ENCODE measurements around the gene MAML1.

Gene MAML1

GRCh38 chr5:179797741-179798140, 65.1 kb downstream of the MAML1 start:
- Histone ChIP-seq H2AFZ (ENCODE audit: low read depth, low read length) (no peak overlapping the region), H3K79me2 (ENCODE audit: insufficient read depth, low read length) (no peaks in the 10 kb centered on the region), H3K9me3 (ENCODE audit: insufficient read depth, low read length, severe bottlenecking) (no peaks in the 10 kb centered on the region), H3K4me3 (ENCODE audit: low read depth in 1 of 2, low read length in 2 of 2) (no peak overlapping the region), H3K36me3 (ENCODE audit: insufficient read depth, low read length) (peaks cover 46% of the 10 kb centered on the region), H3K4me2 (ENCODE audit: insufficient read depth, low read length) (no peak overlapping the region), H3K27me3 (ENCODE audit: insufficient read depth, low read length, poor library complexity) (no peaks in the 10 kb centered on the region), H3K4me1 (ENCODE audit: insufficient read depth, low read length) (peaks cover 24% of the 10 kb centered on the region), H3K27ac (ENCODE audit: low read length) (no peak overlapping the region), H4K20me1 (ENCODE audit: insufficient read depth, low read length) (peaks cover 16% of the 10 kb centered on the region), H3K9ac (ENCODE audit: low read depth, low read length) (no peak overlapping the region)
- no peak for ATAC-seq (ENCODE audit: insufficient read depth, low read depth)
- no peak for DNase-seq
- no peak for TF ChIP-seq EZH2 (IDR thresholded peaks at IDR 0.05; ENCODE audit: borderline replicate concordance, low read depth, low read length, severe bottlenecking)
- TF ChIP-seq CTCF (IDR thresholded peaks at IDR 0.05; ENCODE audit: borderline replicate concordance, extremely low read depth, low read length, poor library complexity, severe bottlenecking) = no peak

- ATAC-seq (ENCODE audit: insufficient read depth, low read depth) (no peak), DNase-seq (no peak)
- Histone ChIP-seq H3K79me2 (ENCODE audit: insufficient read depth, low read length) (no peaks in the 10 kb centered on the region), H3K4me3 (ENCODE audit: low read depth in 1 of 2, low read length in 2 of 2) (no peak overlapping the region), H3K9me3 (ENCODE audit: insufficient read depth, low read length, severe bottlenecking) (no peaks in the 10 kb centered on the region), H3K27me3 (ENCODE audit: insufficient read depth, low read length, poor library complexity) (no peaks in the 10 kb centered on the region), H3K4me1 (ENCODE audit: insufficient read depth, low read length) (peaks cover 28% of the 10 kb centered on the region), H3K9ac (ENCODE audit: low read depth, low read length) (no peak overlapping the region), H2AFZ (ENCODE audit: low read depth, low read length) (no peak overlapping the region), H3K27ac (ENCODE audit: low read length) (no peak overlapping the region), H3K36me3 (ENCODE audit: insufficient read depth, low read length) (peaks cover 46% of the 10 kb centered on the region), H3K4me2 (ENCODE audit: insufficient read depth, low read length) (no peak overlapping the region), H4K20me1 (ENCODE audit: insufficient read depth, low read length) (peaks cover 20% of the 10 kb centered on the region)
- TF ChIP-seq CTCF (IDR thresholded peaks at IDR 0.05; ENCODE audit: borderline replicate concordance, extremely low read depth, low read length, poor library complexity, severe bottlenecking) (no peak), EZH2 (IDR thresholded peaks at IDR 0.05; ENCODE audit: borderline replicate concordance, low read depth, low read length, severe bottlenecking) (no peak)
Observed at GRCh38 chr5:179798144-179798770, 65.6 kb downstream of the MAML1 start.

- Histone ChIP-seq H3K9me3 (ENCODE audit: insufficient read depth, low read length, severe bottlenecking) (no peaks in the 10 kb centered on the region), H3K4me1 (ENCODE audit: insufficient read depth, low read length) (peaks cover 29% of the 10 kb centered on the region), H3K9ac (ENCODE audit: low read depth, low read length) (no peak overlapping the region), H3K4me2 (ENCODE audit: insufficient read depth, low read length) (no peak overlapping the region), H3K27me3 (ENCODE audit: insufficient read depth, low read length, poor library complexity) (no peaks in the 10 kb centered on the region), H3K4me3 (ENCODE audit: low read depth in 1 of 2, low read length in 2 of 2) (no peak overlapping the region), H4K20me1 (ENCODE audit: insufficient read depth, low read length) (peaks cover 18% of the 10 kb centered on the region), H3K27ac (ENCODE audit: low read length) (no peak overlapping the region), H2AFZ (ENCODE audit: low read depth, low read length) (no peak overlapping the region), H3K36me3 (ENCODE audit: insufficient read depth, low read length) (peaks cover 46% of the 10 kb centered on the region), H3K79me2 (ENCODE audit: insufficient read depth, low read length) (no peaks in the 10 kb centered on the region)
- TF ChIP-seq CTCF (IDR thresholded peaks at IDR 0.05; ENCODE audit: borderline replicate concordance, extremely low read depth, low read length, poor library complexity, severe bottlenecking) = no peak
- no peak for TF ChIP-seq EZH2 (IDR thresholded peaks at IDR 0.05; ENCODE audit: borderline replicate concordance, low read depth, low read length, severe bottlenecking)
- DNase-seq (no peak), ATAC-seq (ENCODE audit: insufficient read depth, low read depth) (no peak)
Observed at GRCh38 chr5:179798771-179799643, 66.4 kb downstream of the MAML1 start.
